Activated CD4-positive, CD25-positive, alpha-beta regulatory T cell treated with anti-CD3 and anti-CD28 coated beads, Interleukin-2, amount 50 U/mL, for 16 hours (primary cell): ENCODE measurements around the gene GRK6.

ENCODE experiments used
- DNase-seq: peaks from one replicate; pipeline ENCODE4 v3.0.0-alpha.2; 2020; ENCODE audit warnings: low read depth, low spot score

The GRK6 gene

GRCh38 chr5:177440211-177440989, 13.9 kb downstream of the GRK6 start:
- DNase-seq: no peak

DNA sequence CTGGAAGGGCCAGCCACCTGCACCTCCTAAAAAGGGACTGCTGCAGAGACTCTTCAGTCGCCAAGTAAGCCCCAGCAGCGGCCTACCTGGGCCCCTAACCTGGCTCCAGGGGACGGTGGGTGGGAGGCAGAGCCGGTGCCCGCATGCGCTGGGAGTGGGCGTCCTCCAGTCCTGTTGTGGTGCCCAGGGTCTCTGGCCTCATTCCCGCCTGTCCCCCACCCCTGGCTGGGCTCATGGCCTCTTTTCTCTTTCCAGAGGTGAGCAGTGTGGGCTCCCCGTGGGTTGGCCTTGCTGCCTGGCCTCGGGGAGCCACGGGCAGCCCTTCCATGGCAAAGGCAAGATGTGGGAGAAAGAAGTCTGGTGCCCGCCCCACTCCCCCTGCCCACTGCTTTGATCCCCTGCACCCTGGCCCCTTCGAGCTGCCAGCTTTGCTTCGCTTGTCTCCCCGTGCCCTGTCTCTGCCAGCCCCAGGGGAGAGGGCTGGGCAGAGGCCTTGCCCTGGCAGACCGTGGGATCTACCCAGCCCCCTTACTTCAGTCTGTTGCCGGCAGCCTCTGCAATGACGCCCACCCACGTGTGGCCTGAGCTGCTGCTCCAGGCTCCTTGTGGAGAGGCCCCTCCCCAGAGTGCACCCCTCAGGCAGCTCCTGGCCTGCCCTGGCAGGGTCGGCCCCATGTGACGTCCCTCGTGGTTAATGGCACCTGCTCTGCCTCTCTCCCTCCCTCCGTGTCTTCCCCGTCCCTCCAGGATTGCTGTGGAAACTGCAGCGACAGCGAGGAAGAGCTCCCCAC, 14.7 kb downstream of the GRK6 start:
- DNase-seq: no peak

GRCh38 chr5:177442066-177442826, 15.8 kb downstream of the GRK6 start:
- DNase-seq: no peak

- DNase-seq: no peak
Measured at GRCh38 chr5:177443144-177443983, 16.9 kb downstream of the GRK6 start.

DNA sequence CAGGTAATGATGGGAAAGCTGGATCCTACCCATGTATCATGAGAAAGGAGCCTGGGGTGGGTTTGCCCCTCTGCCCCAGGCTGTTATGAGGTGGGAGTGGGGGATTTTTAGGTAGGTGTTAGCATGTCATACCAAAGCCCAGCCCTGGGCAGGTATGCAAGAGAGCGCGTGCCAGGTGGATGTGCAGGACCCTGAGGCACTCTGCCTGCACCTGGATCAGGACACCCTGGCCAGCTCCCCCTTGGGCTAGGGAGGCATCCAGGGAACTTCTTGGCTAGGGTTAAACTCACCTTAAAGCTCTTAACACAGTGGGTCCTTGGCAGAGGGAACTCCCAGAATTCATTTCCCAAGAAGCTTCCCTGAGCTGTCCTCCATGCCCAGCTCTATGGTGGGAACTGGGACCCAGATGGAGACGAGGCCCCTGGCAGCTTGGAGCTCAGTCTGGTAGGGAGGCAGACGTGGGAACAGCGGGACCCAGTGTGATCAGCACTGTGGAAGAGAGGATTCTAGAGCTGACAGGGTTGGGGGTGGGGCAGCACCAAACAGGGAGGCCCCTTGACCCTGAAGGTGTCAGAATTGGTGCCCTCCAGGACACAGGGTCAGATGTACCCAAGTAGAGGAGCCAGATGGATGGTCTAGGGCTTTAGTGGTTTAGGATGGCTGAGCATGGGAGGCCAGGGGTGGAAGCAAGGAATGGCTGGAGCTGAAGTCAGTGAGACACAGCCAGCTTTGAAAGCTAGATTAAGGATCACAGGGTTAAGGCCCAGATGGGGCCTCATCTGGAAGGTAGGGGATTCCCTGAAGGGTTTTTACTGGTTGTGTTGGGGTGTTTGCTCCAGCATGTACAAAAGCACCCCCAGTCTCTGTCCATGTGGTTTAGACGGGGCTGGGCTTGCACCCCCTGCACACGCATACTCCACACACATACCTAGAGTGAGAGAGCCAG, 17.9 kb downstream of the GRK6 start:
- no peak for DNase-seq

DNA sequence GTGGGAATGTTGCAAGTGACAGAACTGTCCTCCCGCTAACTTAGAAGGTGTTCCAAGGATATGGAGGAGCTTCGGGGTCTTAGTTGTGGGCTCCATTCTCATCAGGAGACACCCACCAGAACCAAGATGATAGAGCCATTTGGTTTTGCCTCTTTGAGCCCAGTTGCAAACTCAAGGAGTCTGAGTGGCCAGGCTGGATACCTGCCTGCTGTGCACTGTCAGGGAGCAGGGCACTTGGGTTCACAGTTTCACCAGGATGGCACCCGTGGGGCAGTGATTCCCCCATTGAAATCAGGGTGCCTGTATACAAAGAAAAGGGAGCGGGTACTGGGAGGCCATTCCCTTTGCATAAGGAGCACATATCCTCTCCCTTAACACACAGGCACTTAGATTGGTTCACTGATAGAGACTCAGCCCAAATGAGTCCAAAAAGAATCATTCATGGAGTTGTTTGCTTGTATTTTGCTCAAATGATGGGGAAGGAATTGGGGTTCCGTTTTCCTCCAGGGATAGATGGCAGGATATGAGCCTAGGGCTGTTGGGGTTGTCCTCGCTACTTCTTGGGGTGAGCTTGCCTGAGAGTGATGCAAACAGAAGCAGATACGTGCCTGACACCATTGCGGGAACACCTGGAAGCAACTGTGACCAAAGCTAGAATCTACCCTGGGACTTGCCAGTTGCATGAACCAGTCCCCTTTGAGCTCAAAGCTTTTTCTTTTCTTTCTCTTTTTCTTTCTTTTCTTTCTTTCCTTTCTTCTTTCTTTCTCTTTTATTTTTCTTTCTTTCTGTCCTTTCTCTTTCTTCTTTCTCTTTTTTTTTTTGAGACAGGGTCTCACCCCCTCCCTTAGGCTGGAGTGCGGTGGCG, 18.8 kb downstream of the GRK6 start:
- no peak for DNase-seq

DNA sequence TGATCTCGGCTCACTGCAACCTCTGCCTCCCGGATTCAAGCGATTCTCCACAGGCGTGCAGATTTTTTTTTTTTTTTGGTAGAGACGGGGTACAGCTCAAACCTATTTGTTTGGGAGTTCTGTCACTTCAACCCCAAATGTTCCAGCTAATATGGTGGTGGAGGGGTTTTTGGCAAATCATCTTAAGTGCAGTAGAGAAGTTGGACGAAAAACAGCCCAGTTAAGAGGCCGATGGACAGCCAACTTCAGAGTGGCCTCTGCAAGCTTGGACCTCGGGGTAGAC, 19.4 kb downstream of the GRK6 start:
- DNase-seq: no peak

- DNase-seq: peak; percentile 40
Measured at GRCh38 chr5:177446200-177447065, 20.0 kb downstream of the GRK6 start, which contains the start of gene PRR7. TSS of gene PRR7 (plus strand) at chr5:177446814. CDS start at chr5:177455068, 8,254 bp downstream.

- peak; percentile 42 for DNase-seq
Measured at GRCh38 chr5:177447066-177447610, 20.7 kb downstream of the GRK6 start.

DNA sequence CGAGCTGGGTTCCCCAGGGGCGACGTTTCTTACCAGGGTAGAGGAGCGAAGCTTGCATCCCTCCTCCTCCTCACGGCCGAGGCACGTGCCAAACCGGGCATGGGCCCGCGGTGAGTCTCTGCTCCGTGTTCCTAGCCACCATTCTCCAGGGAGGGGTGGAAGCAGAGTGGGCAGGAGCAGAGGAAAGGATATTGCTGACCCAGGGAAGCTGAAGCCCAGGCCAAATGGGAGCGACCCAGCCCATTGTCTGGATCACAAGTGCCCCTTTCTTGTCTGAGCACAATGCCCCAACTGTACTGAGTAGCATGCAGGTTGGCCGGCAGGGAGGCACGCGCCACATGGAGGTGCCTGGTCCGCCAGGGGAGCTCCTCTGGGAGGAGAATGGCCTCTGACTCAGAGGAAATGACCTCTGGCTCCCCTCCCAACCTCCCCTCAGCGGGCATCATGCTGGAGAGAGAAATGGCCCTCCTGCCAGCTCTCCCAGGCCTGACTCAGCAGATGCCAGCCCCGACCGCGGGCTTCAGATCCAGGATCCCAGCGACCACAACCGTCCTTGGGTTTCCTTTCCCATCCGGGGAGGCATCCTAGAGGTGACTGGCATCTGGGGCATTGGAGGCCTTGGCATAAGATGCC, 21.3 kb downstream of the GRK6 start:
- DNase-seq: no peak

- DNase-seq: no peak
Measured at GRCh38 chr5:177448244-177448950, 21.9 kb downstream of the GRK6 start.

DNA sequence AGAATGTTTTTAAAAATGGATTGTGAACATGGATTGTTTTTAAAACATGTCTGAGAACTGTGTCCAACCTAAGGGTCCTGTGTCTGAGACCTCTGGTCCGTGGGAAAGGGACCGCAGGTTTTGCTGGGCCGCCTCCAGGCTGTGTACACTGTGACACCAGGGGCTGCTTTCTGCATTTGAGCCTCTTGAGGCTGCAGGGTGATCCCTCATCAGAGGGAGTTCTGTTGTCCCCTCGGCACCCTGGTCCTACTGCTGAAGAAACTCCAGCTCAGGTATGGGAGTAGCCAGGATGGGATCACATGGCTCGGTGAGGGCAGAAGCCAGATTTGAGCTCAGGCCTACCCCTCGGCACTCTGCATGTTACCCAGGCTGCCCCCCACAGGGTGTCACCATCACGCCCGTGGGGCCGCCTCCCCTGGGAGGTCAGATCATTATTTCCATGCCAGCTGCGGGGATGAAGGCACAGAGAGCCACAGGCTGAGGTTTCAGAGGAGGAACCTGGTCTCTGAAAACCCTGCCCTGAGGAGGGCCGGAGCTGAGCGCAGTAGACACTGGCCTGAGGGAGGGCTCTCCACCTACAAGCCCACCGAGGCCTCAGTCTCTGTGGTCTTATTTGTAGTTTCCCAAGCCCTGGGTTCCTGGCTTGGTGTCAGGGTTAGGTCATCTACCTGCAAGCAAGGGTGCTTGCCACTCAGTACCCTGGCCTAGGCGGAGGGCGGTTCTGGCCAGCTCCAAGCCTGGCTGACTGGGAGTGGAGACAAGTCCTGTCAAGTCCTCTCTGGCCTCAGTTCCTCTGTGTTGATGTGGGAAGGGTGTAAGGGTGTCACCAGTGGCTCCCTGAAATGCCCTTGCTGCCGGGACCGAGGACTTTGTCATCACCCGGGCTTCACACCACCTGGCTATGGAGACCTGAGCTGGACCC, 22.9 kb downstream of the GRK6 start:
- DNase-seq: no peak

DNA sequence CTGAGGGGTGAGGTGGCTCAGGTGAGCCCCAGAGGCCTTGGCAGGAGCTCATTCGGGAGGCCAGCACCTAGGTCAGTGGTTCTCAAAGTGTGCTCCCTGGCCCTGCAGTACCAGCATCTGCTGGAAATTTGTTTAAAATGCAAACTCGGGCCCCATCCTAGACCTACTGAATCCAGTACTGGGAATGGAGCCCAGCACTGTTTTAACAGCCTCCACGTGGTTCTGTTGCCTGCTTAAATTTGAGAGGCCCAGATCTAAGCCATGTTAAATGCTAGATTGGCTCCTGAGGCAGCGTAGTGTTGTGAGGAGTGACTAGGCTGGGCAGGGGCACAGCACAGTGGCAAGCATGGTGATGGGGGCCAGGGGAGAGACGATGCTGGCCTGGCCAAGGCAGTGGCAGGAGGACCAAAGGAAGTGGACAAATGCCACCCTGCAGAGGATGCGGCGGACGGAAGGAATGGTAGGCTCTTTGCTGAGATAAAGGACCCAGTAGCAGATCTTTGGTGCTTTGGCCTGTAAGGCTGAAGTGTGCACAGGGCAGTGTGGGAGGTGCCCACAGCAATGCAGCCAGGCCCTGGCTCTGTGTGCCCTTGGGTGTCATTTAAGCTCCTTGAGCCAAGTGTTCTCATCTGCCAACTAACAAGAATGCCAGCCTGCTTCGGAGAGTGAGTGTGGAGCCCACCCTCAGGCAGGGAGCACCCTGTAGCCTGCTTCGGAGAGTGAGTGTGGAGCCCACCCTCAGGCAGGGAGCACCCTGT, 24.4 kb downstream of the GRK6 start:
- DNase-seq: no peak

DNA sequence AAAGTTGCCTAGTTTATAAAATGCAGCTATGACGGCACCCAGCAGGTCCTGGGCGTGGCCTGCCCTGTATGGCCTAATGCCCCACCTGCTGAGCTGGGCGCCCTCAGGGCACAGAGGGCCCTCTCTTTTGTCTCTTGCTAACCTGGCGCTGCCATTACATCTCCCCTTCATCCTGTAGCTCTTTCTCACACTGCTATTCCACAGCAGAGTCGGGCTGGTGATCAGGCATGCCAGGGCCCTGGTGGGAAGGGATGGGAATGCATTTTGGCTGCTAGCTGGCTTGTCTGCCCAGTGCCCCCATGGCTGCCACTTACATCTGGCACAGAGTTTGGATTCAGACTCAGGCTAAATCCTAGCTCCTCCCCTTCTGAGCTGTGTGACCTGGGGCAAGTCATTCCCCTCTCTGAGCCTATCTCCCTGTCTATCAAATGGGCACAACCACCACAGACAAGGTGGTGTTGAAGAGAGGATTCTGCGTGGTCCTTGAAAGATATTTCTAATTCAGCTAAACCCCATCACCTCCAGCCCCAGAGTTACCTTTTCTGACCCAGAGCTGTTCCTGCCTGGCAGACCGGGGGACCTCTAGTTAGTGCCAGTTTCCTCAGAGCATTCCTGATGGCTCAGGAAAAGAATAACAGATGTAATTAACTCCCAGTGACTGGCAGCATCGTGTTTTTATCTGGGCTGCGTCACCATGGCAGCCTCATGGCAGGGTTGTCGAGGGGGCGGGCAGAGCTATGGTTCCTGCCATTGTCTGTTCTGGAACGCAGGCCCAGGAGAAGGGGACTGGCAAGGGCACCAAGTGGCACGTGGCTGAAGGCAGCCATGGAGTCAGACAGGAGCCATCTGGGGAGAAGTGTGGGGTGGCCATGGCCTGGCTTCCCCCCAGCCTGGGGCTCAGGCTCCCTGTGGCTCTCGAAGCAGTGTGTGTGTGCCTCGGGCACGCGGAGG, 26.5 kb downstream of the GRK6 start:
- DNase-seq: no peak
